HG03135 (cell line): ENCODE results near the gene SMIM45.

Experiments
- ATAC-seq: cut with Tn5 transposase; IDR thresholded peaks from one replicate; pipeline ENCODE4 v1.9.1; 2021; ENCODE audit warnings: mild to moderate bottlenecking, moderate library complexity; ENCODE audit not compliant: unreplicated experiment

The SMIM45 gene

DNA sequence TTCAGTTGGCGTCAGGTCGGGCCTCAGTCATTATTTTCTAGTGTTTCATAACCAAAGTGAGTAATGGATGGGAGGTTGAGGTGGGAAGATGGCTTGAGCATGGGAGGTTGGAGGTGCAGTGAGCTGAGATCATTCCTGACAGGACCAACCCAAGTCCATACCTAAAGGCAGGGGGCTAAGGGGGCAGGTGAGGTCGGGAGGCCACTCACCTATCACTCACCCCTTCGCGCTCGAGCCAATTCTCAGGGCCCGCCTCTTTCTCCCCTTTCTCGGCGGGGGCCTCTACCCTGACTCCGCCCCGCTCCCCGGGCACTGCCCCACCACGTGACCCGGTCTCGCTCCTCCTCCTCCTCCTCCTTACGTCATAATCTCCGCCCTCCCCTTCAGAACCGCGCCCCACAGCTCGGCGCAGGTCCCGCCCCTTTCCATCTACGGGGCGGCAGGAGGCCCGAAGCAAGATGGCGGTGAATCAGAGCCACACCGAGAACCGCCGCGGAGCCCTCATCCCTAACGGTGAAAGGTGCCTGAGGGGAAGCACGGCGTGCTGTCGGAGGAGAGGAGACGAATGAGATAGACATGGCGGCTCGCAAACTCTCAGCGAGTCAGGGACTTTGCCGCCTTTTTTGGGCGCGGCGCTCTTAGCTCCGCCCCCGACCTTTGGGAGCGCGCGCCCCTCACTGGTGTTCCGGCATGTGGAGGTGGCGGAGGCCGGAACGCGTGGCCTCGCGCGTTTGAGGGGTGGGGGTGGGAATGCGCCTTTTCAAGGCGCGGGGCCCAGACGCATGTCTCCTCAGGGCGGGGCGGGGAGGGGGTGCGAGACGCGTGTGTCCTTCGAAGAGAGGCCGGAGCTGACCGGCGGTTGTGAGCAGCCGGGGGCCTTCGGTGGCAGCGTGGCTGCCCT, 46.7 kb downstream of the SMIM45 start, which contains the start of gene WBP2NL:
WBP2NL (plus strand) TSS at position 428 of the 901 bp plus-strand sequence; CDS start at position 459, 31 bp downstream.
- ATAC-seq, result peak; percentile 90

DNA sequence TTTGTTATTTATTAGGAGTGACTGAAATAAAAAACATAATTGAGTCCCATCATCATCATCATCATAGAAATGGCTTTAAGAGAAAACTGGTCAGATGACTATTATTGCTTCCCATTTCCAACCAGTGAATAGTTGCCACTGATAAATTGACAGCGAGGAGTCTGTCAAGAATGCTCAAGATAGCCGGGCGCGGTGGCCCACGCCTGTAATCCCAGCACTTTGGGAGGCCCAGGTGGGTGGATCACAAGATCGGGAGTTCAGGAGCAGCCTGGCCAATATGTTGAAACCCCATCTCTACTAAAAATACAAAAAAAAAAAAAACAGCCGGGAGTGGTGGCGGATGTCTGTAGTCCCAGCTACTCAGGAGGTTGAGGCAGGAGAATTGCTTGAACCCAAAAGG, 48.5 kb downstream of the SMIM45 start:
- no peak for ATAC-seq

DNA sequence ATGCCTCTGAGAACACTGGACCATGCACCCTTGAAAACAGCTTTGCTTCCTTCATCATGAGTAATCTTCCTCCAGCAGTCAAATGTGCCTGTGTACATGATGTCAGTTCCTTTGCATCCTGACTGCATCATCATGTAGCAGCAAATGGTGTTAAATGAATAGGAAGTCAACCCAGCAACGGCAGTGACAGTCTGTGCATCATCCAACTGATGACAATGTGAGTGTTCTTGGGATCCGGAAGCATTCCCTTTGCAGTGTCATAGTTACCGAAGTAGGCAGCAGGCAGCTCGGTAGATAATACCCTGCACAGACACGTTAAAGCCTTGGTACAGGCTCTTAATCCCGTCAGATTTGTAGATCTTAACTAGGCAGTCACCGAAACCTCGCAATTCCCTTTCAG, 49.2 kb downstream of the SMIM45 start:
- ATAC-seq, result no peak

DNA sequence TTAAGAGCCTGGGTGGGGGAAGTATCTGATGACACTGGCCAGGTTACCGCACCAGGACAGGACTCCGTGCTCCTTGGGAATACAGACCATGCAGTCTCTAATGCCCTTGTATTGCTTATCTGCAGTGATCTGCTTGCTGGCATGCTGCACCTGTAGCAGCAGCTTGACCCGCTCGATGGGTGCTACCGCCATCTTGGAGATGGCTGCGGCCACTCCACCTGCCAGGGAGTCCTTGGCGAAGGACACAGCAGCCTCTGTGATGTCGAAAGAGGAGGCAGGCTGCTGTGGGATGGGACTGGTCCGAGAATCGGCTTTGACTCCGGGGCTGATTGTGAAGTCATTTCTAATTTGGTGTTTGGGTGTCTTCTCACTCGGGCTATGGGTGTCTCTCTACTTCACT, 49.8 kb downstream of the SMIM45 start:
- no peak for ATAC-seq

DNA sequence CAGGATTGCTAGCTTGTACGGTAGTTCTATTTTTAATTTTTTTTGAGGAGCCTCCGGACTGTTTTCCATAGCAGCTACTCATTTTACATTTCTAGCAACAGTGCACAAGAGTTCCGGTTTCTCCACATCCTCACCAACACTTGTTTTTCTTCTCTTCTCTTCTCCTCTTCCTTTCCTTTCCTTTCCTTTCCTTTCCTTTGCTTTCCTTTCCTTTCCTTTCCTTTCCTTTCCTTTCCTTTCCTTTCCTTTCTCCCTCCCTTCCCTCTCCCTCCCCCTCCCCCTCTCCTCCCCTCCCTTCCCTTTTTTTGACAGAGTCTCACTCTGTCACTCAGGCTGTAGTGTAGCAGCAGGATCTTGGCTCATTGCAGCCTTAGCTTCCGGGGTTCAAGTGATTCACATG, 56.0 kb downstream of the SMIM45 start:
- ATAC-seq, result no peak
